ENCODE results near the gene HSPB9. TPM values are rescaled to one million over a fixed set of nuclear protein-coding genes. Genes with fewer than 3 reads are reported as not detected.
A peak's percentile ranks its signal among the peaks of the same experiment; 100 is the strongest.

The HSPB9 gene
- total and polyA plus RNA-seq, 2 of the 8 experiments (the other 6 are each of a cell fraction or from before 2014, with no cell fraction given), result 0.27 to 0.30 TPM

GRCh38 chr17:42159796-42160530 lies 37.4 kb downstream of the HSPB9 start:
- H2BK12ac ChIP-seq (ENCODE audit: low read depth, low read length), result 0 out of 2 replicates have a peak overlapping the region, but pooled peaks have one; percentile 17
- CTCF ChIA-PET (ENCODE audit: partially characterized antibody), result interaction anchor here (1.0 to 2.2 kb wide), 4 partner anchors 12 to 44 kb away, joined by 3 to 5 read pairs (median 4); partner anchors contain the start of gene GHDC
- H3K4me3 ChIP-seq (ENCODE audit: extremely low read depth in 1 of 4, insufficient read depth in 2 of 4, low read depth in 3 of 4, low read length in 4 of 4), result no peak overlapping the region
- POLR2A ChIA-PET (ENCODE audit: partially characterized antibody), result interaction anchor here (0.9 kb wide), 1 partner anchor 241 kb away, joined by 3 read pairs; the partner anchor contains the start of gene ACLY
- H2AFZ ChIP-seq (ENCODE audit: low read length), result no peak overlapping the region
- no peak overlapping the region for H2BK120ac ChIP-seq (replicated peaks; ENCODE audit: low read depth, low read length)
- peaks cover 0 to 10% (median 5%) of the 10 kb centered on the region in 4 experiments; a peak in 5 of 7 replicates for H3K4me1 ChIP-seq (replicated peaks in 1 of 4; ENCODE audit: control insufficient read depth in 3 of 4, insufficient read depth in 4 of 4, low read length in 3 of 4)
- H3K9ac ChIP-seq (replicated peaks in 1 of 4; ENCODE audit: extremely low read depth in 1 of 4, low read depth in 3 of 4, low read length in 3 of 4), result no peak overlapping the region
- H3K27ac ChIP-seq (ENCODE audit: low read depth, low read length), result no peak overlapping the region
- H3K36me3 ChIP-seq (ENCODE audit: control insufficient read depth in 2 of 4, insufficient read depth in 4 of 4, low read length in 3 of 4), result no peaks in the 10 kb centered on the region
- H3K27me3 ChIP-seq (replicated peaks in 1 of 4; ENCODE audit: control insufficient read depth in 3 of 4, extremely low read depth in 1 of 4, insufficient read depth in 3 of 4, low read length in 3 of 4), result no peaks in the 10 kb centered on the region
- no peak overlapping the region for H3K18ac ChIP-seq (ENCODE audit: extremely low read depth, low read length)
- H3K79me1 ChIP-seq (ENCODE audit: low read depth, low read length), result no peaks in the 10 kb centered on the region
- H3K23ac ChIP-seq (ENCODE audit: insufficient read length), result no peak overlapping the region
- H3K4ac ChIP-seq (replicated peaks; ENCODE audit: insufficient read length, low read depth, low read length), result no peak overlapping the region
- peak overlapping the region; percentile 36; the same call in 1 of the 2 replicates for H4K8ac ChIP-seq (ENCODE audit: extremely low read depth, insufficient read depth, low read length)
- H2BK20ac ChIP-seq (ENCODE audit: low read length), result no peak overlapping the region
- no peak overlapping the region for H2AK5ac ChIP-seq (ENCODE audit: low read depth, low read length)
- no peak overlapping the region for H3K14ac ChIP-seq (ENCODE audit: insufficient read length)
- H3K9me3 ChIP-seq (ENCODE audit: insufficient read depth in 2 of 2, low read depth in 1 of 2, low read length in 1 of 2), result no peaks in the 10 kb centered on the region
- H4K5ac ChIP-seq (ENCODE audit: insufficient read length, low read depth, low read length), result no peak overlapping the region
- H2BK5ac ChIP-seq (ENCODE audit: low read depth, low read length), result 0 out of 2 replicates have a peak overlapping the region, but pooled peaks have one; percentile 52
- peaks cover 7% of the 10 kb centered on the region; the same call in 1 of the 2 replicates for H3K23me2 ChIP-seq (ENCODE audit: low read depth, low read length)
- 87% methylated on average over 12 of the region's 14 CpGs; no CpG with 5 or more reads in 1 of the 2 experiments for WGBS, 2 experiments (ENCODE audit: extremely low coverage in 1 of 2, insufficient coverage in 1 of 2, insufficient read length in 1 of 2, insufficient replicate concordance in 2 of 2, low coverage in 1 of 2, low lambda C conversion rate in 2 of 2, missing lambda C conversion rate in 1 of 2)
- FAIRE-seq (no peak), DNase-seq (ENCODE audit: low read depth in 1 of 2, low spot score in 2 of 2) (no peak)
- no peaks in the 10 kb centered on the region for H4K20me1 ChIP-seq (replicated peaks in 1 of 2; ENCODE audit: control insufficient read depth in 1 of 2, insufficient read depth in 2 of 2, low read length in 2 of 2)
- H3K4me2 ChIP-seq (ENCODE audit: insufficient read depth in 1 of 2, low read depth in 2 of 2, low read length in 2 of 2), result no peak overlapping the region
- no peak overlapping the region for H4K91ac ChIP-seq (replicated peaks; ENCODE audit: insufficient read length, low read length)
- no peaks in the 10 kb centered on the region for H3K79me2 ChIP-seq (ENCODE audit: control insufficient read depth in 1 of 2, insufficient read depth in 2 of 2, low read length in 2 of 2)
- no peak overlapping the region for H2BK15ac ChIP-seq (ENCODE audit: low read length)
- H3K56ac ChIP-seq (replicated peaks; ENCODE audit: insufficient read length, low read depth, low read length), result no peak overlapping the region
- TF ChIP-seq CHD1 (IDR thresholded peaks at IDR 0.05; ENCODE audit: low read depth, low read length), result no peak
- no peak for TF ChIP-seq CTCF (IDR thresholded peaks at IDR 0.05; ENCODE audit: control extremely low read depth in 1 of 3, insufficient read depth in 1 of 3, low read depth in 1 of 3, low read length in 3 of 3)
- TF ChIP-seq RAD21 (IDR thresholded peaks at IDR 0.05 in 1 of 2, conservative IDR thresholded peaks at IDR 0.05 in 1 of 2; ENCODE audit: low read depth in 2 of 2, low read length in 2 of 2), result no peak
- TF ChIP-seq BCL11A (IDR thresholded peaks at IDR 0.05; ENCODE audit: low read depth in 2 of 2, low read length in 2 of 2), result no peak
- TF ChIP-seq CEBPB (IDR thresholded peaks at IDR 0.05; ENCODE audit: low read depth, low read length), result no peak

Data from H1 (cell line).